Muscle of leg (tissue), 11 donors: ENCODE measurements around the gene TNNC2. TPM values are rescaled to one million over a fixed set of nuclear protein-coding genes. Genes with fewer than 3 reads are reported as not detected.

Experiments
- DNase-seq: peaks from one replicate; pipeline ENCODE4 v3.0.0; 2013
- H3K27ac ChIP-seq: one replicate; pipeline ENCODE4 v1.5.1; 2013; ENCODE audit warnings: mild to moderate bottlenecking, low read length, control low read depth
- H3K27me3 ChIP-seq: one replicate; pipeline ENCODE4 v1.6.1; 2013; ENCODE audit warnings: low read length; ENCODE audit not compliant: control insufficient read depth, insufficient read depth
- H3K36me3 ChIP-seq: one replicate; pipeline ENCODE4 v1.6.1; 2013; ENCODE audit warnings: low read length; ENCODE audit not compliant: control insufficient read depth, insufficient read depth
- H3K4me1 ChIP-seq: one replicate; pipeline ENCODE4 v1.6.1; 2013; ENCODE audit warnings: low read length; ENCODE audit not compliant: control insufficient read depth, insufficient read depth
- H3K4me3 ChIP-seq: one replicate; pipeline ENCODE4 v1.5.1; 2013; ENCODE audit warnings: low read length, control low read depth
- H3K9me3 ChIP-seq: replicated peaks from 2 replicates; pipeline ENCODE4 v1.6.1; 2013; ENCODE audit warnings: low read depth, low read length; ENCODE audit not compliant: control insufficient read depth
- WGBS: methylation state at CpG from one replicate; pipeline ENCODE4 v1.1.5; 2013; ENCODE audit warnings: missing lambda C conversion rate; ENCODE audit not compliant: insufficient coverage; 5-methylcytosine and 5-hydroxymethylcytosine counted together
- polyA plus RNA-seq, 8 donors: library from polyadenylated mRNA; unstranded; fragments of 120-200 nt; gene quantifications; one replicate each; pipeline versions ENCODE4 v1.2.1 to v1.2.3, GENCODE V29; 2013; ENCODE audit warnings: inconsistent platforms in 1 of 8, low replicate concordance in 1 of 8; ENCODE audit not compliant: insufficient read length in 8 of 8, insufficient read depth in 1 of 8
- total RNA-seq: library from RNA; stranded (reverse); fragments of 120-200 nt; gene quantifications from one replicate; pipeline ENCODE4 v1.2.4, GENCODE V29; 2013

The TNNC2 gene
- total and polyA plus RNA-seq, 9 donors, result 3,151 to 8,511 (median 6,530) TPM

DNA sequence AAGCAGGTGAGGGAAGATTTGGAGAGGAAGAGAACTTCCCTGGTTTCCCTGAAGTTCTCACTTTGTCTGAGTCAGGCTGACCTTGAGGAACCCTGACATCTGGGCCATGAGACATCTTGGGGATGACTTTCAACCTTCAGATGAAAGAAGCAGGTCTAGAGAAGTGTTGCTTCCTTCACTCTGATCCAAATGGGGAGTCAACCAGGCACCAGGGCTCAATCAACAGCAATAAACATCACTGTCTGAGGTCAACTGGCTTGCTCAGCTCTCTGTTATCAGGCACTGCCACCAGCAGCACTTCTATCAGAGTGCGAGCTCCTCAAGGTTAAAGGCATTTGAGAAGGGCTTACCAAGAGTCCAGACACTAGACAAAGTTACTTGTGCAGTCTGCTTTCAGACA, 23.8 kb upstream of the TNNC2 start:
- Histone ChIP-seq H3K9me3 (no peaks in the 10 kb centered on the region), H3K4me3 (no peak overlapping the region), H3K27ac (no peak overlapping the region), H3K36me3 (peaks cover 56% of the 10 kb centered on the region), H3K4me1 (peaks cover 6% of the 10 kb centered on the region), H3K27me3 (no peaks in the 10 kb centered on the region)
- DNase-seq, result no peak
- WGBS, result no CpG with 5 or more reads among the region's 1 CpG

DNA sequence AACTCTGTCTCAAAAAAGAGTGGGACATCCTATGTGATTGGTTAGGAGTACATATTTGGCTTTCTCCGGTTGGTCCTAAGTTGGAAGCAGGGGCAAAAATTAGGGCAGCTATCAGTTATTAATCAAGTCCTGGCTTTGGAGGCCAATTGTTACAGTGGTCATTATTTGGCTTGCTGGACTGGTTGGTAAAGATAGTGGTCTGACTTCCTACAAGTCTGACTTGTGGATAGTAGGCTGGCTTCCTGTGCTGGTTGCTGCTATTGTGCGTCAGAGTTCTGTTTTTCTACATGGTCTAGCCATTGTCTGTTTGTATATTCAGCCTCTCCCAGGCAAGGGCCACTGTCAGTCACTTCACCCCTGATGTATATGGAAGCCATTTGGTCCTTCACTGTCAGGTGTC, 23.1 kb upstream of the TNNC2 start:
- DNase-seq, result no peak
- 79% methylated on average over 2 of the region's 2 CpGs for WGBS
- H3K9me3 ChIP-seq, result no peaks in the 10 kb centered on the region
- no peak overlapping the region for H3K27ac ChIP-seq
- H3K4me1 ChIP-seq, result peaks cover 2% of the 10 kb centered on the region
- H3K27me3 ChIP-seq, result no peaks in the 10 kb centered on the region
- peaks cover 59% of the 10 kb centered on the region for H3K36me3 ChIP-seq
- no peak overlapping the region for H3K4me3 ChIP-seq

- H3K36me3 ChIP-seq, result peaks cover 59% of the 10 kb centered on the region
- no peak overlapping the region for H3K4me3 ChIP-seq
- 100% methylated on average over 1 of the region's 8 CpGs for WGBS
- H3K27ac ChIP-seq, result no peak overlapping the region
- no peak for DNase-seq
- no peaks in the 10 kb centered on the region for H3K9me3 ChIP-seq
- no peaks in the 10 kb centered on the region for H3K27me3 ChIP-seq
- no peaks in the 10 kb centered on the region for H3K4me1 ChIP-seq
Observed at GRCh38 chr20:45848969-45849582, 22.0 kb upstream of the TNNC2 start.

DNA sequence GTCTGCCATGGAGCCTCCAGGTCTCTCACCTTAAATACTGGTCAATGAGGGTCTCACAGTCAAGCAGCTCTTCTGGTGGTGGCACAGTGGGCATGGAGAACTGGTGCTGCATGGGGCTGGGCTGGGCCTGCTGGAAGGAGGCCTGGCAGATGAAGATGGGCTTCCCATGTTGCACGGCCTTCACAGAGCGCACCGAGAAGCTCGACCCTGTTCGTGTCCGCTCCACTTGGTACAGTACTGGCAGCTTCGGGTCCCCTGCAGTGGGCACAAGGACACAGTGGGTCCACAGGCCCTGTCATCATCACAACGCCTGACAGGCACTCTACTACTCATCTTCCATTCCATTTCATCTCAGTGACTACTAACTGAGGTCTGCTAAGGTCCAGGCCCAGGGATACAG, 21.3 kb upstream of the TNNC2 start:
- H3K4me3 ChIP-seq, result no peak overlapping the region
- no peaks in the 10 kb centered on the region for H3K4me1 ChIP-seq
- H3K27me3 ChIP-seq, result no peaks in the 10 kb centered on the region
- H3K27ac ChIP-seq, result no peak overlapping the region
- no peak for DNase-seq
- no peaks in the 10 kb centered on the region for H3K9me3 ChIP-seq
- peaks cover 61% of the 10 kb centered on the region for H3K36me3 ChIP-seq
- WGBS, result 96% methylated on average over 8 of the region's 8 CpGs

DNA sequence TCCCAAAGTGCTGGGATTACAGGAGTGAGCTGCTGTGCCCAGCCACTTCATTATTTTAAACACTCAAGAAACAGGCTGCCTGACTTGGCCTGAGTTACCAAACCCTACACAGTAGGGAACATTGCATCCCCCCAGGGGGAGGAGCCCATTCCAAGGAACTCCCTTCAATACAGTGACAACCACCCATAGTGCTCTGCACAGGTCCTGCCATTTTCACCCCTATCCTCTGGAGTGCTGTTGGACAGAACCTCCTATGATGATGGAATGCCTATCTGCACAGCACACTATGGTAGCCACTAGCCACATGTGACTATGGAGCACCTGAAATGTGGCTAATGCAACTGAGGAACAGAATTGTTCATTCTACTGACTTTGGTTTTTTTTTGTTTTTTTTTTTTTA, 18.3 kb upstream of the TNNC2 start:
- DNase-seq, result no peak
- Histone ChIP-seq H3K27ac (no peak overlapping the region), H3K36me3 (peaks cover 75% of the 10 kb centered on the region), H3K9me3 (no peaks in the 10 kb centered on the region), H3K4me3 (no peak overlapping the region), H3K4me1 (peaks cover 23% of the 10 kb centered on the region), H3K27me3 (no peaks in the 10 kb centered on the region)

DNA sequence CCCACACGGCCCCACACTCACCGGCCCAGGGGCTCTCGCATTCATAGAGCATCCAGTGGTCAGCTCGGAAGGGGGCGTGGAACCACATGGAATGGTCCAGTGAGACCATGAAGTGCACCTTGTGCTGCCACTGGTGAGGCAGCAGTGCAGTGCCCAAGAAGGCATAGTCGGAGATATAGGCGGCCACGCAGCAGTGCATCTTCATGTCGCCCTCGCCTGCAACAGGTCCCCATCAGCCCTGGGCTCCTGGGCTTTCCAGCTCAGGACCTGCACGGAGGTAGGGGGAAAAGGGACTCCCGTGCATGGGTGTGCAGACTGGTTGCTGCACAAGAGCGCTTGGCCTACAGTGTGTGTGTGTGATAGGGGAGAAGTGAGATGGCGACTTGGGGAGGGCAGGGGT, 16.4 kb upstream of the TNNC2 start:
- Histone ChIP-seq H3K4me1 (peaks cover 23% of the 10 kb centered on the region), H3K9me3 (no peaks in the 10 kb centered on the region), H3K27ac (no peak overlapping the region), H3K27me3 (no peaks in the 10 kb centered on the region), H3K36me3 (peaks cover 72% of the 10 kb centered on the region), H3K4me3 (no peak overlapping the region)
- WGBS, result 92% methylated on average over 13 of the region's 14 CpGs
- no peak for DNase-seq

DNA sequence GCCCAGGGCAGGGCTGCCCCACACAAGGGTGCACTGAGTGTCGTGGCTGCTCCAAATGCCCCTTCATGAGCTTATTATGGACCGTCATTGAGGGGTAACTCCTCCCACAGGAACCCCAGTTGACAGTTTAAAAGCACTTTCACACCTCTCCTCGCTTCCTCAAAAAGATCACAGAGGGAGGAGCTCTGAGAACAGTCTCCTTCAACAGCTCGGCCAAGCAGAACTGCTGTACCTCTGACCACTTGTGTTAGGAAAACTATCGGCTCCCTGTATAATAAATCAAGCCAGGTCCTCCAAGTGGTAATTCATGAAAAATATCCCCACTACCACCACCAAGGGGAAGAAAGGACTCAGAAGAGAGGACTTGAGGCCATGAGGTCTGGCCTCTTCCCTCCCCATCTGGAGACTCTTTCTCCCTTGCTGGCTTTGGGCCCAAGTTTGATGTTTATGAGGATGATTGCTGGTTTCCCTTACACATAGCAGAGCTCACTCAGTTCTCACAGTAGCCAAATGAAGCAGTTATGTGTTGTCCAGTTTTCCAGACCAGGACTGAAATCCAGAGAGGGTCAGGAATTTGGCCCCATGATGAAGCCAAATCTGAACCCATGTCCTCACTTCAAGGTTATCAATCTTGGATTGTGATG, 15.2 kb upstream of the TNNC2 start:
- Histone ChIP-seq H3K4me3 (no peak overlapping the region), H3K9me3 (no peaks in the 10 kb centered on the region), H3K36me3 (peaks cover 64% of the 10 kb centered on the region), H3K4me1 (peaks cover 23% of the 10 kb centered on the region), H3K27ac (peak overlapping the region; percentile 15), H3K27me3 (no peaks in the 10 kb centered on the region)
- WGBS, result 35% methylated on average over 3 of the region's 5 CpGs
- DNase-seq, result peak; percentile 70

- peaks cover 64% of the 10 kb centered on the region for H3K36me3 ChIP-seq
- no peaks in the 10 kb centered on the region for H3K27me3 ChIP-seq
- peaks cover 26% of the 10 kb centered on the region for H3K4me1 ChIP-seq
- H3K9me3 ChIP-seq, result no peaks in the 10 kb centered on the region
- DNase-seq, result no peak
- WGBS, result 84% methylated on average over 7 of the region's 10 CpGs
- no peak overlapping the region for H3K4me3 ChIP-seq
- peak overlapping the region; percentile 53 for H3K27ac ChIP-seq
Observed at GRCh38 chr20:45841407-45842129, 14.5 kb upstream of the TNNC2 start.

DNA sequence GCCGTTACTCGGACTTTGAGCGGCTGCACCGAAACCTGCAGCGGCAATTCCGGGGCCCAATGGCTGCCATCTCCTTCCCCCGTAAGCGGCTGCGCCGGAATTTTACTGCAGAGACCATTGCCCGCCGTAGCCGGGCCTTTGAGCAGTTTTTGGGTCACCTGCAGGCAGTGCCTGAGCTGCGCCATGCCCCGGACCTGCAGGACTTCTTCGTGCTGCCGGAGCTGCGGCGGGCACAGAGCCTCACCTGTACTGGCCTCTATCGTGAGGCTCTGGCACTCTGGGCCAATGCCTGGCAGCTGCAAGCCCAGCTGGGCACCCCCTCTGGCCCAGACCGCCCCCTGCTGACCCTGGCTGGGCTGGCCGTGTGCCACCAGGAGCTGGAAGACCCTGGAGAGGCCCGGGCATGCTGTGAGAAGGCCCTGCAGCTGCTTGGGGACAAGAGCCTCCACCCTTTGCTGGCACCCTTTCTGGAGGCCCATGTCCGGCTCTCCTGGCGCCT, 13.6 kb upstream of the TNNC2 start:
- peaks cover 31% of the 10 kb centered on the region for H3K4me1 ChIP-seq

GRCh38 chr20:45836841-45837240, 9.7 kb upstream of the TNNC2 start:
- Histone ChIP-seq H3K27me3 (no peaks in the 10 kb centered on the region), H3K4me1 (peaks cover 41% of the 10 kb centered on the region), H3K36me3 (peaks cover 39% of the 10 kb centered on the region), H3K9me3 (no peaks in the 10 kb centered on the region), H3K27ac (no peak overlapping the region), H3K4me3 (no peak overlapping the region)
- DNase-seq, result no peak
- WGBS, result 20% methylated on average over 1 of the region's 1 CpG

More for the DNA sequence above, 13.6 kb upstream of the TNNC2 start:
- 90% methylated on average over 23 of the region's 25 CpGs for WGBS
- Histone ChIP-seq H3K9me3 (no peaks in the 10 kb centered on the region), H3K27ac (no peak overlapping the region), H3K36me3 (peaks cover 63% of the 10 kb centered on the region), H3K27me3 (no peaks in the 10 kb centered on the region), H3K4me3 (no peak overlapping the region)
- no peak for DNase-seq
